HepG2 (cell line): ENCODE results near the gene ZNF318. TPM values are rescaled to one million over a fixed set of nuclear protein-coding genes. Genes with fewer than 3 reads are reported as not detected.

Experiments used
- ATAC-seq: fragments of 200-7000 bp; cut with Tn5 transposase; 3 replicates; pipeline ENCODE4 v1.9.1; 2020; ENCODE audit warnings: mild to moderate bottlenecking, moderate library complexity
- BruUV-seq: library from RNA; stranded (reverse); fragments of 400-500 nt; replicated peaks from 2 replicates; lab custom pipeline; 2021; lab: Mats Ljungman, UMichigan
- CTCF ChIA-PET: fragments of 300-600 bp; formaldehyde crosslinking; extraction: SDS; loops from one replicate; lab custom pipeline; 2021; ENCODE audit warnings: low total read pairs, inconsistent platforms, low intra/inter-chr PET ratio; lab: Yijun Ruan, JAX
- POLR2A ChIA-PET: fragments of 350-600 bp; sonication (Branson Sonifier 250); formaldehyde crosslinking; loops from one replicate; lab custom pipeline; 2020; ENCODE audit warnings: antibody characterized with exemption, inconsistent platforms; lab: Yijun Ruan, JAX
- DNase-seq: peaks from one replicate; pipeline ENCODE4 v3.0.0-alpha.2; 2015; ENCODE audit warnings: low spot score
- FAIRE-seq: peaks from 3 replicates; lab custom pipeline; 2011; peaks lifted over from hg19 to GRCh38; lab: Jason Lieb, UNC
- H2AFZ ChIP-seq: one replicate; pipeline ENCODE4 v1.6.1; 2011; ENCODE audit warnings: low read length, inconsistent platforms
- H3K27ac ChIP-seq: fragments of 300-600 bp; 3 replicates; pipeline ENCODE4 v1.8.0; 2011; ENCODE audit warnings: mixed run types, mild to moderate bottlenecking, mixed read lengths, low read length, inconsistent platforms; ENCODE audit not compliant: insufficient read depth; ENCODE audit errors: extremely low read length
- H3K27me3 ChIP-seq, 2 experiments: fragments of 200-600 bp in 1 of 2; 2 replicates in 1 of 2; 3 replicates in 1 of 2; pipeline versions ENCODE4 v1.6.0 to v1.8.0; 2011; ENCODE audit warnings: low read length in 2 of 2, mild to moderate bottlenecking in 2 of 2, moderate library complexity in 2 of 2, inconsistent platforms in 1 of 2; ENCODE audit not compliant: insufficient read depth in 2 of 2, control insufficient read depth in 1 of 2
- H3K36me3 ChIP-seq, 2 experiments: fragments of 200-600 bp in 1 of 2; replicated peaks in 1 of 2; 2 replicates in 1 of 2; 3 replicates in 1 of 2; pipeline versions ENCODE4 v1.5.1 to v1.8.0; 2011; ENCODE audit warnings: low read length in 2 of 2, inconsistent platforms in 1 of 2; ENCODE audit not compliant: insufficient read depth in 2 of 2, control insufficient read depth in 1 of 2
- H3K4me1 ChIP-seq: 2 replicates; pipeline ENCODE4 v1.5.1; 2012; ENCODE audit warnings: low read length, inconsistent platforms; ENCODE audit not compliant: insufficient read depth
- H3K4me2 ChIP-seq: 2 replicates; pipeline ENCODE4 v1.6.0; 2011; ENCODE audit warnings: low read depth, low read length, inconsistent platforms
- H3K4me3 ChIP-seq, 3 experiments: fragments of 200-600 bp in 1 of 3; sonication (generic), shearing (Covaris generic) in 1 of 3; replicated peaks in 1 of 3; 2 replicates each; pipeline ENCODE4 v1.5.1; 2011 to 2016; ENCODE audit warnings: low read length in 3 of 3, inconsistent platforms in 2 of 3, low read depth in 2 of 3, mild to moderate bottlenecking in 2 of 3, control low read depth in 1 of 3, mixed read lengths in 1 of 3; ENCODE audit not compliant: insufficient read depth in 1 of 3
- H3K79me2 ChIP-seq: one replicate; pipeline ENCODE4 v1.6.1; 2011; ENCODE audit warnings: low read length, inconsistent platforms; ENCODE audit not compliant: insufficient read depth
- H3K9ac ChIP-seq: 2 replicates; pipeline ENCODE4 v1.6.0; 2011; ENCODE audit warnings: mild to moderate bottlenecking, low read depth, low read length, inconsistent platforms; ENCODE audit not compliant: insufficient read depth
- H3K9me3 ChIP-seq: 2 replicates; pipeline ENCODE4 v1.5.1; 2012; ENCODE audit warnings: mild to moderate bottlenecking, low read length
- H4K20me1 ChIP-seq: 2 replicates; pipeline ENCODE4 v1.6.0; 2011; ENCODE audit warnings: inconsistent platforms, mild to moderate bottlenecking, low read length, moderate library complexity; ENCODE audit not compliant: insufficient read depth
- FOXA1 ChIP-seq, 2 experiments: fragments of 450-650 bp in 1 of 2; sonication (generic) in 1 of 2; formaldehyde crosslinking in 1 of 2; IDR thresholded peaks; 2 replicates each; pipeline versions ENCODE4 v1.4.0 to v1.6.1; 2016 to 2020; ENCODE audit warnings: missing genetic modification reagents in 1 of 2
- FOXA3 ChIP-seq: IDR thresholded peaks from 2 replicates; pipeline ENCODE4 v1.6.1; 2016; ENCODE audit warnings: missing genetic modification reagents, missing compliant biosample characterization
- HES4 ChIP-seq: sonication (generic); formaldehyde crosslinking; IDR thresholded peaks from 2 replicates; pipeline ENCODE4 v1.9.0; 2021; ENCODE audit warnings: mild to moderate bottlenecking, missing genetic modification reagents, borderline replicate concordance
- HMGXB4 ChIP-seq, 2 experiments: sonication (generic) in 1 of 2; formaldehyde crosslinking in 1 of 2; IDR thresholded peaks; 2 replicates each; pipeline versions ENCODE4 v1.4.0 to v1.6.1; 2018 to 2020; ENCODE audit warnings: missing genetic modification reagents in 2 of 2, borderline replicate concordance in 1 of 2, low read depth in 1 of 2, mild to moderate bottlenecking in 1 of 2, missing biosample characterization in 1 of 2
- IRF2 ChIP-seq: IDR thresholded peaks from 2 replicates; pipeline ENCODE4 v1.6.1; 2018; ENCODE audit warnings: missing genetic modification reagents, missing compliant biosample characterization
- LCORL ChIP-seq, 2 experiments: fragments of 450-650 bp in 1 of 2; sonication (generic) in 1 of 2; formaldehyde crosslinking in 1 of 2; IDR thresholded peaks; 2 replicates each; pipeline versions ENCODE4 v1.5.0 to v1.6.1; 2017 to 2020; ENCODE audit warnings: antibody characterized with exemption in 1 of 2, missing genetic modification reagents in 1 of 2
- NFIB ChIP-seq: sonication (generic); formaldehyde crosslinking; IDR thresholded peaks from 2 replicates; pipeline ENCODE4 v1.9.0; 2021; ENCODE audit warnings: missing genetic modification reagents, mild to moderate bottlenecking, borderline replicate concordance
- NR2F6 ChIP-seq, 2 experiments: IDR thresholded peaks; 2 replicates each; pipeline ENCODE4 v1.6.1; 2016; ENCODE audit warnings: antibody characterized with exemption in 1 of 2, mild to moderate bottlenecking in 1 of 2
- SOX13 ChIP-seq, 3 experiments: fragments of 450-650 bp in 1 of 3; sonication (generic) in 1 of 3; formaldehyde crosslinking in 1 of 3; IDR thresholded peaks in 2 of 3; conservative IDR thresholded peaks in 1 of 3; 2 replicates each; pipeline versions ENCODE4 v1.5.0 to v1.6.1; 2016 to 2020; ENCODE audit warnings: antibody characterized with exemption in 1 of 3, mild to moderate bottlenecking in 1 of 3, missing compliant biosample characterization in 1 of 3, missing genetic modification reagents in 1 of 3, moderate library complexity in 1 of 3
- ZNF33A ChIP-seq: sonication (generic); formaldehyde crosslinking; IDR thresholded peaks from 2 replicates; pipeline ENCODE4 v1.5.1; 2020; ENCODE audit warnings: missing genetic modification reagents, mild to moderate bottlenecking, moderate library complexity, borderline replicate concordance
- ZNF646 ChIP-seq: sonication (generic); formaldehyde crosslinking; IDR thresholded peaks from 2 replicates; pipeline ENCODE4 v1.9.0; 2021; ENCODE audit warnings: mild to moderate bottlenecking, missing genetic modification reagents
- ZNF709 ChIP-seq: sonication (generic); formaldehyde crosslinking; IDR thresholded peaks from 2 replicates; pipeline ENCODE4 v1.5.0; 2020; ENCODE audit warnings: mild to moderate bottlenecking, missing genetic modification reagents
- ZNF772 ChIP-seq: sonication (generic); formaldehyde crosslinking; IDR thresholded peaks from 2 replicates; pipeline ENCODE4 v1.5.0; 2020; ENCODE audit warnings: mild to moderate bottlenecking, missing genetic modification reagents
- WGBS: methylation state at CpG from one replicate; pipeline ENCODE4 v1.1.6; 2017; ENCODE audit warnings: low lambda C conversion rate; 5-methylcytosine and 5-hydroxymethylcytosine counted together
- in situ Hi-C: cut with HindIII; loops from 2 replicates; pipeline ENCODE4 v1.10.0; 2017; ENCODE audit warnings: low pct_unique_long_range_greater_than_20kb; ENCODE audit not compliant: extremely low pct_ligation_motif_present
- intact Hi-C: fragments of 100-400 bp; cut with micrococcal nuclease; formaldehyde crosslinking; loops from one replicate; pipeline ENCODE4 v1.10.0; 2022; ENCODE audit not compliant: unreplicated experiment
- polyA plus RNA-seq, 8 experiments: library from polyadenylated mRNA; depleted of rRNA in 3 of 8; stranded (reverse) in 7 of 8; unstranded in 1 of 8; fragments of >200 nt; fragmentation: Illumina TruSeq in 4 of 8; extraction: Trizol in 4 of 8; gene quantifications; 2 replicates each; pipeline versions ENCODE4 v1.2.1 to v1.2.3, GENCODE V29; 2011 to 2016; ENCODE audit warnings: low read depth in 4 of 8, missing spikeins in 1 of 8, mixed read lengths in 1 of 8; ENCODE audit not compliant: insufficient read depth in 1 of 8
- total RNA-seq, 5 experiments: library from RNA; depleted of rRNA; stranded (reverse); fragments of >200 nt; fragmentation: Illumina TruSeq; extraction: Trizol; gene quantifications; 2 replicates each; pipeline ENCODE4 v1.2.3, GENCODE V29; 2016; ENCODE audit warnings: low read depth in 1 of 5

ZNF318 gene
- total and polyA plus RNA-seq, 2 of the 13 experiments (the other 11 are each of a cell fraction or from before 2014, with no cell fraction given) = 13.0 to 14.5 TPM

- TF ChIP-seq HMGXB4 (CRISPR knock-in tag; IDR thresholded peaks at IDR 0.05; ENCODE audit: borderline replicate concordance in 1 of 2, low read depth in 1 of 2) (no peak), SOX13 (IDR thresholded peaks at IDR 0.05) (no peak), SOX13 (CRISPR knock-in tag; conservative IDR thresholded peaks at IDR 0.05 in 1 of 2, IDR thresholded peaks at IDR 0.05 in 1 of 2) (no peak), HES4 (CRISPR knock-in tag) (no peak)
- TF ChIP-seq, all 625 proteins: peak for 3
Measured at GRCh38 chr6:43378631-43379030, 9.2 kb upstream of the ZNF318 start (continued).

- in situ Hi-C loops = no loop called here
- peaks cover 23% of the 10 kb centered on the region for H3K4me1 ChIP-seq
- no TSS peak for BruUV-seq
- FAIRE-seq (peak; percentile 50), ATAC-seq (peak; percentile 74), DNase-seq (peak; percentile 27)
- WGBS = 27% methylated on average over 2 of the region's 2 CpGs
- H3K4me2 ChIP-seq = peak overlapping the region; percentile 59
- intact Hi-C loops = no loop called here
- peaks cover 0 to 17% of the 10 kb centered on the region in 2 experiments; a peak in 2 of 5 replicates for H3K27me3 ChIP-seq
- H3K79me2 ChIP-seq = no peaks in the 10 kb centered on the region
- no peaks in the 10 kb centered on the region for H3K36me3 ChIP-seq
- H3K9me3 ChIP-seq = no peaks in the 10 kb centered on the region
- CTCF ChIA-PET = no interaction called here
- peak overlapping the region; percentile 58 for H3K27ac ChIP-seq
- H2AFZ ChIP-seq = peak overlapping the region; percentile 87
- H3K4me3 ChIP-seq = peak overlapping the region in 2 of 3 experiments; percentile 3 to 13; a peak in 1 of 6 replicates
- no peak overlapping the region for H3K9ac ChIP-seq
- POLR2A ChIA-PET = interaction anchor here (1.5 to 1.6 kb wide), 3 partner anchors 8 to 59 kb away, joined by 3 to 8 read pairs (median 5); partner anchors contain the start of genes ABCC10 and ZNF318
- H4K20me1 ChIP-seq = no peaks in the 10 kb centered on the region
- TF ChIP-seq IRF2 (CRISPR knock-in tag) (no peak), ZNF709 (no peak), FOXA3 (peak; percentile 55), FOXA1 (IDR thresholded peaks at IDR 0.05) (no peak), FOXA1 (CRISPR knock-in tag; IDR thresholded peaks at IDR 0.05) (0 out of 2 replicates have a peak, but pooled peaks have one; percentile 15), LCORL (IDR thresholded peaks at IDR 0.05) (no peak), LCORL (CRISPR knock-in tag; IDR thresholded peaks at IDR 0.05) (0 out of 2 replicates have a peak, but pooled peaks have one; percentile 12), ZNF772 (CRISPR knock-in tag) (no peak), NFIB (no peak), ZNF646 (CRISPR knock-in tag) (no peak), NR2F6 (IDR thresholded peaks at IDR 0.05) (no peak), NR2F6 (CRISPR knock-in tag; IDR thresholded peaks at IDR 0.05) (no peak), ZNF33A (CRISPR knock-in tag) (no peak)
Measured at GRCh38 chr6:43377710-43378229, 8.3 kb upstream of the ZNF318 start.
